ENCODE results near the gene RNF10. TPM values are rescaled to one million over a fixed set of nuclear protein-coding genes. Genes with fewer than 3 reads are reported as not detected.

The RNF10 gene
- total RNA-seq, 1 donor from 2014 or later = 147 TPM

GRCh38 chr12:120497524-120498150 lies 36.5 kb upstream of the RNF10 start:
- peaks cover 15 to 25% of the 10 kb centered on the region in 2 donors for H3K36me3 ChIP-seq
- DNase-seq (ENCODE audit: low spot score in 2 of 2) = no peak
- peak overlapping the region; percentile 82 to 86 for H3K27ac ChIP-seq
- intact Hi-C loops (cut with DNase I) = loop anchor here (2.0 kb wide), 1 partner anchor 83 kb away; the partner anchor contains the start of gene POP5
- TF ChIP-seq, protein P1, sequence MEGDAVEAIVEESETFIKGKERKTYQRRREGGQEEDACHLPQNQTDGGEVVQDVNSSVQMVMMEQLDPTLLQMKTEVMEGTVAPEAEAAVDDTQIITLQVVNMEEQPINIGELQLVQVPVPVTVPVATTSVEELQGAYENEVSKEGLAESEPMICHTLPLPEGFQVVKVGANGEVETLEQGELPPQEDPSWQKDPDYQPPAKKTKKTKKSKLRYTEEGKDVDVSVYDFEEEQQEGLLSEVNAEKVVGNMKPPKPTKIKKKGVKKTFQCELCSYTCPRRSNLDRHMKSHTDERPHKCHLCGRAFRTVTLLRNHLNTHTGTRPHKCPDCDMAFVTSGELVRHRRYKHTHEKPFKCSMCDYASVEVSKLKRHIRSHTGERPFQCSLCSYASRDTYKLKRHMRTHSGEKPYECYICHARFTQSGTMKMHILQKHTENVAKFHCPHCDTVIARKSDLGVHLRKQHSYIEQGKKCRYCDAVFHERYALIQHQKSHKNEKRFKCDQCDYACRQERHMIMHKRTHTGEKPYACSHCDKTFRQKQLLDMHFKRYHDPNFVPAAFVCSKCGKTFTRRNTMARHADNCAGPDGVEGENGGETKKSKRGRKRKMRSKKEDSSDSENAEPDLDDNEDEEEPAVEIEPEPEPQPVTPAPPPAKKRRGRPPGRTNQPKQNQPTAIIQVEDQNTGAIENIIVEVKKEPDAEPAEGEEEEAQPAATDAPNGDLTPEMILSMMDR (IDR thresholded peaks at IDR 0.05) = no peak
- no peaks in the 10 kb centered on the region for H3K9me3 ChIP-seq
- H3K27me3 ChIP-seq = no peaks in the 10 kb centered on the region
- H3K4me3 ChIP-seq = peak overlapping the region; percentile 83 to 86
- H3K4me1 ChIP-seq = peaks cover 6 to 9% of the 10 kb centered on the region in 2 donors

GRCh38 chr12:120498870-120499515 lies 35.2 kb upstream of the RNF10 start:
- H3K9me3 ChIP-seq = no peaks in the 10 kb centered on the region

GRCh38 chr12:120500581-120500980 lies 33.6 kb upstream of the RNF10 start:
- peaks cover 5 to 6% of the 10 kb centered on the region in 2 donors for H3K4me1 ChIP-seq
- TF ChIP-seq, protein P1 (IDR thresholded peaks at IDR 0.05) = no peak
- no peak overlapping the region for H3K4me3 ChIP-seq
- H3K36me3 ChIP-seq = peaks cover 24 to 47% of the 10 kb centered on the region in 2 donors
- no peaks in the 10 kb centered on the region for H3K9me3 ChIP-seq
- no peak for DNase-seq (ENCODE audit: low spot score in 2 of 2)
- intact Hi-C loops (cut with DNase I) = no loop called here
- no peak overlapping the region for H3K27ac ChIP-seq
- no peaks in the 10 kb centered on the region for H3K27me3 ChIP-seq

More at GRCh38 chr12:120498870-120499515, 35.2 kb upstream of the RNF10 start:
- Histone ChIP-seq H3K4me3 (no peak overlapping the region), H3K27ac (no peak overlapping the region), H3K4me1 (peaks cover 6 to 9% of the 10 kb centered on the region in 2 donors), H3K36me3 (peaks cover 23 to 38% of the 10 kb centered on the region in 2 donors), H3K27me3 (no peaks in the 10 kb centered on the region)
- TF ChIP-seq, protein P1 (IDR thresholded peaks at IDR 0.05) = no peak
- DNase-seq (ENCODE audit: low spot score in 2 of 2) = no peak
- intact Hi-C loops (cut with DNase I) = no loop called here

- intact Hi-C loops (cut with DNase I) = no loop called here
- Histone ChIP-seq H3K9me3 (no peaks in the 10 kb centered on the region), H3K27me3 (no peaks in the 10 kb centered on the region), H3K27ac (no peak overlapping the region), H3K36me3 (peaks cover 22 to 56% of the 10 kb centered on the region in 2 donors), H3K4me3 (no peak overlapping the region), H3K4me1 (no peaks in the 10 kb centered on the region)
- no peak for DNase-seq (ENCODE audit: low spot score in 2 of 2)
- TF ChIP-seq, protein P1 (IDR thresholded peaks at IDR 0.05) = no peak
Measured at GRCh38 chr12:120504587-120504986, 29.6 kb upstream of the RNF10 start.

DNA sequence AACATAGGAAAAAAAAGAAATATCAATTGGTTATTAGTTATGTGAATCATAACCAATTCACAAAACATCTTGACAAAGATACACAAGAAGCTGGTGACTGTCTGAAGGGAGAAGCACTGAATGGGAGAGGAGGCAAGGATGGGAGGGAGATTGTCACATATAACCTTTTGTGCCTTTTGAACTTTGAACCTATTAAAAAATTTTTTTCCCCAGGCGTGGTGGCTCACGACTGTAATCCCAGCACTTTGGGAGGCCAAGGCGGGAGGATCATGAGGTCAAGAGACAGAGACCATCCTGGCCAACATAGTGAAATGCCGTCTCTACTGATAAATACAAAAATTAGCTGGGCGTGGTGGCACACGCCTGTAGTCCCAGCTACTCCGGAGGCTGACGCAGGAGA lies 25.6 kb upstream of the RNF10 start:
- no peaks in the 10 kb centered on the region for H3K4me1 ChIP-seq
- H3K4me3 ChIP-seq = no peak overlapping the region
- H3K27me3 ChIP-seq = no peaks in the 10 kb centered on the region
- peaks cover 21 to 53% of the 10 kb centered on the region in 2 donors for H3K36me3 ChIP-seq
- DNase-seq (ENCODE audit: low spot score in 2 of 2) = no peak
- TF ChIP-seq, protein P1 (IDR thresholded peaks at IDR 0.05) = no peak
- no peaks in the 10 kb centered on the region for H3K9me3 ChIP-seq
- no peak overlapping the region for H3K27ac ChIP-seq
- intact Hi-C loops (cut with DNase I) = no loop called here

All from ascending aorta (tissue), 2 donors.